HepG2 (cell line): Measurements from ENCODE around the gene PHKG1. TPM values are rescaled to one million over a fixed set of nuclear protein-coding genes. Genes with fewer than 3 reads are reported as not detected.

Experiments
- EHMT2 ChIP-seq: fragments of 200-600 bp; sonication (generic); IDR thresholded peaks from 2 replicates; pipeline ENCODE4 v1.7.0; 2017; ENCODE audit warnings: antibody characterized with exemption, low read depth, low read length, borderline replicate concordance
- KAT7 ChIP-seq: IDR thresholded peaks from 2 replicates; pipeline ENCODE4 v1.6.1; 2018; ENCODE audit warnings: borderline replicate concordance, missing compliant biosample characterization
- KLF13 ChIP-seq: sonication (generic); formaldehyde crosslinking; IDR thresholded peaks from 2 replicates; pipeline ENCODE4 v1.4.0; 2020; ENCODE audit warnings: mild to moderate bottlenecking, missing genetic modification reagents
- NFE2L1 ChIP-seq: sonication (generic); formaldehyde crosslinking; IDR thresholded peaks from 2 replicates; pipeline ENCODE4 v1.4.0; 2020; ENCODE audit warnings: missing genetic modification reagents, mild to moderate bottlenecking, borderline replicate concordance
- NR3C1 ChIP-seq: sonication (generic); formaldehyde crosslinking; IDR thresholded peaks from 2 replicates; pipeline ENCODE4 v1.4.0; 2020; ENCODE audit warnings: missing genetic modification reagents
- RAD51 ChIP-seq: fragments of 450-650 bp; IDR thresholded peaks from 2 replicates; pipeline ENCODE4 v1.6.1; 2016; ENCODE audit warnings: borderline replicate concordance
- SMAD1 ChIP-seq: sonication (generic); formaldehyde crosslinking; IDR thresholded peaks from 2 replicates; pipeline ENCODE4 v1.4.0; 2020; ENCODE audit warnings: missing genetic modification reagents, low read depth, mild to moderate bottlenecking, borderline replicate concordance
- SOX6 ChIP-seq, 2 experiments: fragments of 450-650 bp in 1 of 2; sonication (generic) in 1 of 2; formaldehyde crosslinking in 1 of 2; IDR thresholded peaks; 2 replicates each; pipeline versions ENCODE4 v1.4.0 to v1.6.1; 2017 to 2020; ENCODE audit warnings: antibody characterized with exemption in 1 of 2, mild to moderate bottlenecking in 1 of 2, missing genetic modification reagents in 1 of 2
- SPEN ChIP-seq: sonication (generic); formaldehyde crosslinking; IDR thresholded peaks from 2 replicates; pipeline ENCODE4 v1.5.1; 2020; ENCODE audit warnings: low read depth, mild to moderate bottlenecking, missing genetic modification reagents
- USF2 ChIP-seq, 2 experiments: sonication (generic) in 1 of 2; formaldehyde crosslinking in 1 of 2; IDR thresholded peaks; 2 replicates each; pipeline versions ENCODE4 v1.5.1 to v1.6.1; 2011 to 2020; ENCODE audit warnings: borderline replicate concordance in 1 of 2, low read depth in 1 of 2, low read length in 1 of 2, mild to moderate bottlenecking in 1 of 2, missing genetic modification reagents in 1 of 2, moderate library complexity in 1 of 2
- ZNF234 ChIP-seq: sonication (generic); formaldehyde crosslinking; conservative IDR thresholded peaks from 2 replicates; pipeline ENCODE4 v1.5.1; 2020; ENCODE audit warnings: mild to moderate bottlenecking, missing genetic modification reagents
- ZNF674 ChIP-seq: sonication (generic); formaldehyde crosslinking; IDR thresholded peaks from 2 replicates; pipeline ENCODE4 v1.5.0; 2020; ENCODE audit warnings: low read depth, mild to moderate bottlenecking, missing genetic modification reagents
- polyA plus RNA-seq, 8 experiments: library from polyadenylated mRNA; depleted of rRNA in 3 of 8; stranded (reverse) in 7 of 8; unstranded in 1 of 8; fragments of >200 nt; fragmentation: Illumina TruSeq in 4 of 8; extraction: Trizol in 4 of 8; gene quantifications; 2 replicates each; pipeline versions ENCODE4 v1.2.1 to v1.2.3, GENCODE V29; 2011 to 2016; ENCODE audit warnings: low read depth in 4 of 8, missing spikeins in 1 of 8, mixed read lengths in 1 of 8; ENCODE audit not compliant: insufficient read depth in 1 of 8
- total RNA-seq, 5 experiments: library from RNA; depleted of rRNA; stranded (reverse); fragments of >200 nt; fragmentation: Illumina TruSeq; extraction: Trizol; gene quantifications; 2 replicates each; pipeline ENCODE4 v1.2.3, GENCODE V29; 2016; ENCODE audit warnings: low read depth in 1 of 5
- TF ChIP-seq, protein P1 (sequence below): sonication (generic); formaldehyde crosslinking; IDR thresholded peaks from 2 replicates; pipeline ENCODE4 v1.9.0; 2021; ENCODE audit warnings: mild to moderate bottlenecking, missing genetic modification reagents
- TF ChIP-seq, protein P2 (sequence below): sonication (generic); formaldehyde crosslinking; IDR thresholded peaks from 2 replicates; pipeline ENCODE4 v1.4.0; 2020; ENCODE audit warnings: mild to moderate bottlenecking, missing genetic modification reagents
- TF ChIP-seq, protein P3 (sequence below): sonication (generic); formaldehyde crosslinking; IDR thresholded peaks from 2 replicates; pipeline ENCODE4 v1.5.0; 2020; ENCODE audit warnings: mild to moderate bottlenecking, missing genetic modification reagents, moderate library complexity

The PHKG1 gene
- total and polyA plus RNA-seq, 2 of the 13 experiments (the other 11 are each of a cell fraction or from before 2014, with no cell fraction given), result 0.44 to 0.71 TPM

DNA sequence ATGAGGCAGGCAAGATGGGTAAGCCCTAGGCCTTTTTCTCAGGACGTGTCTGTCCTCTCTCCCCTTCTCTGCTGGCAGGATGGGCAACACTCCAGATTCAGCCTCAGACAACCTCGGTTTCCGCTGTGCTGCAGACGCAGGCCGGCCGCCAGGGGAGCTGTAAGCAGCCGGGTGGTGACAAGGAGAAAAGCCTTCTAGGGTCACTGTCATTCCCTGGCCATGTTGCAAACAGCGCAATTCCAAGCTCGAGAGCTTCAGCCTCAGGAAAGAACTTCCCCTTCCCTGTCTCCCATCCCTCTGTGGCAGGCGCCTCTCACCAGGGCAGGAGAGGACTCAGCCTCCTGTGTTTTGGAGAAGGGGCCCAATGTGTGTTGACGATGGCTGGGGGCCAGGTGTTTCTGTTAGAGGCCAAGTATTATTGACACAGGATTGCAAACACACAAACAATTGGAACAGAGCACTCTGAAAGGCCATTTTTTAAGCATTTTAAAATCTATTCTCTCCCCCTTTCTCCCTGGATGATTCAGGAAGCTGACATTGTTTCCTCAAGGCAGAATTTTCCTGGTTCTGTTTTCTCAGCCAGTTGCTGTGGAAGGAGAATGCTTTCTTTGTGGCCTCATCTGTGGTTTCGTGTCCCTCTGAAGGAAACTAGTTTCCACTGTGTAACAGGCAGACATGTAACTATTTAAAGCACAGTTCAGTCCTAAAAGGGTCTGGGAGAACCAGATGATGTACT lies 13.1 kb downstream of the PHKG1 start (continued):
- TF ChIP-seq, protein P1, sequence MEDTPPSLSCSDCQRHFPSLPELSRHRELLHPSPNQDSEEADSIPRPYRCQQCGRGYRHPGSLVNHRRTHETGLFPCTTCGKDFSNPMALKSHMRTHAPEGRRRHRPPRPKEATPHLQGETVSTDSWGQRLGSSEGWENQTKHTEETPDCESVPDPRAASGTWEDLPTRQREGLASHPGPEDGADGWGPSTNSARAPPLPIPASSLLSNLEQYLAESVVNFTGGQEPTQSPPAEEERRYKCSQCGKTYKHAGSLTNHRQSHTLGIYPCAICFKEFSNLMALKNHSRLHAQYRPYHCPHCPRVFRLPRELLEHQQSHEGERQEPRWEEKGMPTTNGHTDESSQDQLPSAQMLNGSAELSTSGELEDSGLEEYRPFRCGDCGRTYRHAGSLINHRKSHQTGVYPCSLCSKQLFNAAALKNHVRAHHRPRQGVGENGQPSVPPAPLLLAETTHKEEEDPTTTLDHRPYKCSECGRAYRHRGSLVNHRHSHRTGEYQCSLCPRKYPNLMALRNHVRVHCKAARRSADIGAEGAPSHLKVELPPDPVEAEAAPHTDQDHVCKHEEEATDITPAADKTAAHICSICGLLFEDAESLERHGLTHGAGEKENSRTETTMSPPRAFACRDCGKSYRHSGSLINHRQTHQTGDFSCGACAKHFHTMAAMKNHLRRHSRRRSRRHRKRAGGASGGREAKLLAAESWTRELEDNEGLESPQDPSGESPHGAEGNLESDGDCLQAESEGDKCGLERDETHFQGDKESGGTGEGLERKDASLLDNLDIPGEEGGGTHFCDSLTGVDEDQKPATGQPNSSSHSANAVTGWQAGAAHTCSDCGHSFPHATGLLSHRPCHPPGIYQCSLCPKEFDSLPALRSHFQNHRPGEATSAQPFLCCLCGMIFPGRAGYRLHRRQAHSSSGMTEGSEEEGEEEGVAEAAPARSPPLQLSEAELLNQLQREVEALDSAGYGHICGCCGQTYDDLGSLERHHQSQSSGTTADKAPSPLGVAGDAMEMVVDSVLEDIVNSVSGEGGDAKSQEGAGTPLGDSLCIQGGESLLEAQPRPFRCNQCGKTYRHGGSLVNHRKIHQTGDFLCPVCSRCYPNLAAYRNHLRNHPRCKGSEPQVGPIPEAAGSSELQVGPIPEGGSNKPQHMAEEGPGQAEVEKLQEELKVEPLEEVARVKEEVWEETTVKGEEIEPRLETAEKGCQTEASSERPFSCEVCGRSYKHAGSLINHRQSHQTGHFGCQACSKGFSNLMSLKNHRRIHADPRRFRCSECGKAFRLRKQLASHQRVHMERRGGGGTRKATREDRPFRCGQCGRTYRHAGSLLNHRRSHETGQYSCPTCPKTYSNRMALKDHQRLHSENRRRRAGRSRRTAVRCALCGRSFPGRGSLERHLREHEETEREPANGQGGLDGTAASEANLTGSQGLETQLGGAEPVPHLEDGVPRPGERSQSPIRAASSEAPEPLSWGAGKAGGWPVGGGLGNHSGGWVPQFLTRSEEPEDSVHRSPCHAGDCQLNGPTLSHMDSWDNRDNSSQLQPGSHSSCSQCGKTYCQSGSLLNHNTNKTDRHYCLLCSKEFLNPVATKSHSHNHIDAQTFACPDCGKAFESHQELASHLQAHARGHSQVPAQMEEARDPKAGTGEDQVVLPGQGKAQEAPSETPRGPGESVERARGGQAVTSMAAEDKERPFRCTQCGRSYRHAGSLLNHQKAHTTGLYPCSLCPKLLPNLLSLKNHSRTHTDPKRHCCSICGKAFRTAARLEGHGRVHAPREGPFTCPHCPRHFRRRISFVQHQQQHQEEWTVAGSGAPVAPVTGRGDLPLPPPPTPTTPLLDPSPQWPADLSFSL (CRISPR knock-in tag), result no peak
- TF ChIP-seq USF2 (IDR thresholded peaks at IDR 0.05; ENCODE audit: low read depth, low read length) (no peak), USF2 (CRISPR knock-in tag; IDR thresholded peaks at IDR 0.05; ENCODE audit: borderline replicate concordance) (no peak), NFE2L1 (CRISPR knock-in tag) (no peak), KAT7 (CRISPR knock-in tag) (no peak), RAD51 (no peak), KLF13 (CRISPR knock-in tag) (no peak), ZNF234 (CRISPR knock-in tag) (no peak), NR3C1 (CRISPR knock-in tag) (no peak), SPEN (CRISPR knock-in tag) (no peak), SOX6 (IDR thresholded peaks at IDR 0.05) (no peak), SOX6 (CRISPR knock-in tag; IDR thresholded peaks at IDR 0.05) (peak; percentile 73), EHMT2 (no peak), ZNF674 (CRISPR knock-in tag) (no peak), SMAD1 (CRISPR knock-in tag) (no peak)
- TF ChIP-seq, protein P2, sequence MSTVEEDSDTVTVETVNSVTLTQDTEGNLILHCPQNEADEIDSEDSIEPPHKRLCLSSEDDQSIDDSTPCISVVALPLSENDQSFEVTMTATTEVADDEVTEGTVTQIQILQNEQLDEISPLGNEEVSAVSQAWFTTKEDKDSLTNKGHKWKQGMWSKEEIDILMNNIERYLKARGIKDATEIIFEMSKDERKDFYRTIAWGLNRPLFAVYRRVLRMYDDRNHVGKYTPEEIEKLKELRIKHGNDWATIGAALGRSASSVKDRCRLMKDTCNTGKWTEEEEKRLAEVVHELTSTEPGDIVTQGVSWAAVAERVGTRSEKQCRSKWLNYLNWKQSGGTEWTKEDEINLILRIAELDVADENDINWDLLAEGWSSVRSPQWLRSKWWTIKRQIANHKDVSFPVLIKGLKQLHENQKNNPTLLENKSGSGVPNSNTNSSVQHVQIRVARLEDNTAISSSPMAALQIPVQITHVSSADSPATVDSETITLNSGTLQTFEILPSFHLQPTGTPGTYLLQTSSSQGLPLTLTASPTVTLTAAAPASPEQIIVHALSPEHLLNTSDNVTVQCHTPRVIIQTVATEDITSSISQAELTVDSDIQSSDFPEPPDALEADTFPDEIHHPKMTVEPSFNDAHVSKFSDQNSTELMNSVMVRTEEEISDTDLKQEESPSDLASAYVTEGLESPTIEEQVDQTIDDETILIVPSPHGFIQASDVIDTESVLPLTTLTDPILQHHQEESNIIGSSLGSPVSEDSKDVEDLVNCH (CRISPR knock-in tag), result no peak
- TF ChIP-seq, protein P3, sequence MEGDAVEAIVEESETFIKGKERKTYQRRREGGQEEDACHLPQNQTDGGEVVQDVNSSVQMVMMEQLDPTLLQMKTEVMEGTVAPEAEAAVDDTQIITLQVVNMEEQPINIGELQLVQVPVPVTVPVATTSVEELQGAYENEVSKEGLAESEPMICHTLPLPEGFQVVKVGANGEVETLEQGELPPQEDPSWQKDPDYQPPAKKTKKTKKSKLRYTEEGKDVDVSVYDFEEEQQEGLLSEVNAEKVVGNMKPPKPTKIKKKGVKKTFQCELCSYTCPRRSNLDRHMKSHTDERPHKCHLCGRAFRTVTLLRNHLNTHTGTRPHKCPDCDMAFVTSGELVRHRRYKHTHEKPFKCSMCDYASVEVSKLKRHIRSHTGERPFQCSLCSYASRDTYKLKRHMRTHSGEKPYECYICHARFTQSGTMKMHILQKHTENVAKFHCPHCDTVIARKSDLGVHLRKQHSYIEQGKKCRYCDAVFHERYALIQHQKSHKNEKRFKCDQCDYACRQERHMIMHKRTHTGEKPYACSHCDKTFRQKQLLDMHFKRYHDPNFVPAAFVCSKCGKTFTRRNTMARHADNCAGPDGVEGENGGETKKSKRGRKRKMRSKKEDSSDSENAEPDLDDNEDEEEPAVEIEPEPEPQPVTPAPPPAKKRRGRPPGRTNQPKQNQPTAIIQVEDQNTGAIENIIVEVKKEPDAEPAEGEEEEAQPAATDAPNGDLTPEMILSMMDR, result peak; percentile 73
